Measurements from ENCODE around the gene CALR3. TPM values are rescaled to one million over a fixed set of nuclear protein-coding genes. Genes with fewer than 3 reads are reported as not detected.
A peak's percentile ranks its signal among the peaks of the same experiment; 100 is the strongest.
"Not testable (repeated sequence)": the region's sequence is repeated elsewhere in the genome, so short reads cannot be mapped to it uniquely, and the experiment has no call there.

Gene CALR3
- total and polyA plus RNA-seq, 12 donors = 0.22 TPM; not detected in 11

- ATAC-seq (no peak), DNase-seq (no peak)
- Histone ChIP-seq H3K27ac (peak overlapping the region in 4 of 10 donors; percentile 40 to 89 (median 58)), H3K36me3 (no peaks in the 10 kb centered on the region), H3K4me1 (peaks cover 20 to 89% (median 72%) of the 10 kb centered on the region in 9 donors), H3K4me3 (no peak overlapping the region), H3K9me3 (no peaks in the 10 kb centered on the region), H3K27me3 (no peaks in the 10 kb centered on the region)
- no peak for TF ChIP-seq CTCF (IDR thresholded peaks at IDR 0.05)
- WGBS, 2 donors = 85 to 86% methylated on average over 6 of the region's 6 CpGs
- intact Hi-C loops (cut with DNase I) = no loop called here
Observed at GRCh38 chr19:16449330-16449961, 46.5 kb downstream of the CALR3 start.

GRCh38 chr19:16448872-16449271 lies 47.1 kb downstream of the CALR3 start:
- 95 to 97% methylated on average over 3 of the region's 3 CpGs for WGBS, 2 donors
- H3K36me3 ChIP-seq; H3K4me3 ChIP-seq; DNase-seq; H3K9me3 ChIP-seq; ATAC-seq; H3K27me3 ChIP-seq; intact Hi-C loops (cut with DNase I): not testable (repeated sequence)
- Histone ChIP-seq H3K4me1 (peaks cover 14 to 89% (median 72%) of the 10 kb centered on the region in 9 donors), H3K27ac (peak overlapping the region in 2 of 10 donors; percentile 72 to 89)

- Histone ChIP-seq H3K9me3 (no peaks in the 10 kb centered on the region), H3K36me3 (peaks cover 0 to 4% (median 0%) of the 10 kb centered on the region in 9 donors), H3K27me3 (no peaks in the 10 kb centered on the region), H3K4me3 (no peak overlapping the region), H3K4me1 (peaks cover 23 to 90% (median 72%) of the 10 kb centered on the region in 9 donors), H3K27ac (peak overlapping the region; percentile 16 to 89 (median 57))
- WGBS, 2 donors = 10 to 14% methylated on average over 9 of the region's 9 CpGs
- DNase-seq (peak; percentile 70 to 82), ATAC-seq (peak; percentile 82 to 95 (median 91))
- intact Hi-C loops (cut with DNase I) = no loop called here
- no peak for TF ChIP-seq CTCF (IDR thresholded peaks at IDR 0.05)
Observed at GRCh38 chr19:16446724-16447368, 49.1 kb downstream of the CALR3 start.

GRCh38 chr19:16446108-16446723 lies 49.8 kb downstream of the CALR3 start:
- H3K9me3 ChIP-seq = no peaks in the 10 kb centered on the region
- peaks cover 0 to 10% (median 0%) of the 10 kb centered on the region in 9 donors for H3K36me3 ChIP-seq
- intact Hi-C loops (cut with DNase I) = no loop called here
- whole genome bisulfite sequencing, 2 donors = 67 to 74% methylated on average over 13 of the region's 13 CpGs
- DNase-seq = no peak
- H3K27me3 ChIP-seq = no peaks in the 10 kb centered on the region
- TF ChIP-seq CTCF (IDR thresholded peaks at IDR 0.05) = no peak
- peaks cover 26 to 92% (median 73%) of the 10 kb centered on the region in 9 donors for H3K4me1 ChIP-seq
- peak in 2 of 8 donors; percentile 32 to 35 for ATAC-seq
- H3K4me3 ChIP-seq = no peak overlapping the region
- H3K27ac ChIP-seq = peak overlapping the region; percentile 16 to 89 (median 57)

Data from heart right ventricle (tissue), 16 donors.